Heart left ventricle (tissue), 16 donors: ENCODE measurements around the gene SCAP. TPM values are rescaled to one million over a fixed set of nuclear protein-coding genes. Genes with fewer than 3 reads are reported as not detected.

Experiments used
- ATAC-seq, 4 donors: fragments of 200-7000 bp; cut with Tn5 transposase; one replicate each; pipeline ENCODE4 v1.9.1; 2020 to 2022; ENCODE audit warnings: moderate library complexity in 4 of 4, mild to moderate bottlenecking in 3 of 4, moderate number of reproducible peaks in 1 of 4
- DNase-seq, 5 donors: peaks; one replicate each; pipeline ENCODE4 v3.0.0-alpha.2; 2020
- H3K27ac ChIP-seq, 12 donors: fragments of 200-600 bp; sonication (generic) in 4 of 12; one replicate each; pipeline versions ENCODE4 v1.5.0 to v1.8.0; 2016 to 2022; ENCODE audit warnings: mild to moderate bottlenecking in 2 of 12
- H3K27me3 ChIP-seq, 9 donors: fragments of 200-600 bp; sonication (generic) in 2 of 9; one replicate each; pipeline versions ENCODE4 v1.5.1 to v1.8.0; 2016 to 2022; ENCODE audit warnings: mild to moderate bottlenecking in 3 of 9
- H3K36me3 ChIP-seq, 9 donors: fragments of 200-600 bp; sonication (generic) in 2 of 9; one replicate each; pipeline versions ENCODE4 v1.5.0 to v1.8.0; 2018 to 2022; ENCODE audit warnings: mild to moderate bottlenecking in 2 of 9
- H3K4me1 ChIP-seq, 12 donors: fragments of 200-600 bp; sonication (generic) in 4 of 12; one replicate each; pipeline versions ENCODE4 v1.5.0 to v1.8.0; 2016 to 2022; ENCODE audit warnings: mild to moderate bottlenecking in 3 of 12
- H3K4me3 ChIP-seq, 12 donors: fragments of 200-600 bp; sonication (generic) in 4 of 12; one replicate each; pipeline versions ENCODE4 v1.5.0 to v1.8.0; 2017 to 2022; ENCODE audit warnings: mild to moderate bottlenecking in 9 of 12, moderate library complexity in 4 of 12
- H3K9me3 ChIP-seq, 12 donors: fragments of 200-600 bp; sonication (generic) in 4 of 12; one replicate each; pipeline versions ENCODE4 v1.5.0 to v1.8.0; 2016 to 2022; ENCODE audit warnings: mild to moderate bottlenecking in 1 of 12
- CTCF ChIP-seq, 12 donors: fragments of 200-600 bp; sonication (generic) in 4 of 12; IDR thresholded peaks; one replicate each; pipeline versions ENCODE4 v1.5.0 to v1.8.0; 2018 to 2022; ENCODE audit warnings: antibody characterized with exemption in 12 of 12, mild to moderate bottlenecking in 5 of 12
- POLR2A ChIP-seq, 2 donors: fragments of 450-650 bp; IDR thresholded peaks; one replicate each; pipeline ENCODE4 v1.6.1; 2017; ENCODE audit warnings: antibody characterized with exemption in 2 of 2, mild to moderate bottlenecking in 2 of 2, moderate library complexity in 2 of 2
- WGBS, 4 donors: extraction: QIAGEN DNeasy Blood & Tissue Kit in 2 of 4; methylation state at CpG; one replicate each; pipeline versions ENCODE4 v1.1.5 to v1.1.7; 2013 to 2018; 5-methylcytosine and 5-hydroxymethylcytosine counted together
- intact Hi-C, 10 donors: fragments of 100-400 bp; cut with DNase I; formaldehyde crosslinking; loops; one replicate each; pipeline versions ENCODE4 v1.11.1 to v1.14.2; 2022
- polyA plus RNA-seq, 2 donors: library from polyadenylated mRNA; stranded (reverse); fragments of 200-250 nt; gene quantifications; one replicate each; pipeline ENCODE4 v1.2.3, GENCODE V29; 2013
- total RNA-seq, 9 donors: library from RNA; depleted of rRNA in 2 of 9; stranded (reverse); fragments of >200 nt in 2 of 9; fragmentation: NEBNext Ultra II Directional in 3 of 9; extraction: Animal tissue kit (Norgen Biotek cat#: 25700) in 3 of 9; gene quantifications; one replicate each; pipeline versions ENCODE4 v1.1.0 to v1.2.4, GENCODE V29; 2016 to 2023
- donor health status: ischemic (EF 13 %, LVEDD 7.1; RV severe dilation, severe dysfunction).
- donor health status: healthy with polysubstance abuse.
- donor health status: DM: no; HTN: yes; CAD: no.
- donor health status: DM: no; HTN: no; CAD: no.
- donor health status: ischemic (EF 25% LVEDD 6.9; RV normal size, moderate dysfunction).
- donor health status: ischemic (EF 25% LVEDD 5.7; RV mildly dilated, moderate dysfunction).
- donor health status: healthy.
- donor health status: DM: yes; HTN: yes; CAD: no.
- donor health status: ischemic (EF 35%, LVEDD 5.7; RV mildly dilated, moderate dysfunction).
- donor health status: nonischemic (EF 11% LVEDD 7.7; RV severe dilation, severe dysfunction).
- donor health status: DM: yes; HTN: yes; CAD: no.
- donor health status: PGD.
- donor health status: ischemic (EF 29% LVEDD 5.4; RV normal size, mild dysfunction).
- donor health status: nonischemic (EF 23%, LVEDD 6.1; RV moderate dilation, normal function).

Gene SCAP
- total and polyA plus RNA-seq, 11 donors: 36.8 to 71.6 (median 41.8) TPM

GRCh38 chr3:47412453-47412756 lies 63.3 kb downstream of the SCAP start:
- Histone ChIP-seq H3K9me3 (no peaks in the 10 kb centered on the region), H3K36me3 (peaks cover 0 to 95% (median 86%) of the 10 kb centered on the region in 9 donors), H3K27me3 (no peaks in the 10 kb centered on the region), H3K4me3 (no peak overlapping the region), H3K4me1 (no peaks in the 10 kb centered on the region), H3K27ac (no peak overlapping the region)
- no peak for DNase-seq
- no peak for ATAC-seq
- WGBS, 4 donors: 82 to 90% (median 88%) methylated on average over 3 to 5 of the region's 5 CpGs
- intact Hi-C loops: no loop called here
- TF ChIP-seq CTCF (IDR thresholded peaks at IDR 0.05) (no peak), POLR2A (IDR thresholded peaks at IDR 0.05) (no peak)

GRCh38 chr3:47411696-47412452 lies 63.9 kb downstream of the SCAP start:
- DNase-seq (no peak), ATAC-seq (no peak)
- Histone ChIP-seq H3K4me1 (no peaks in the 10 kb centered on the region), H3K27me3 (no peaks in the 10 kb centered on the region), H3K9me3 (no peaks in the 10 kb centered on the region), H3K36me3 (peaks cover 0 to 95% (median 87%) of the 10 kb centered on the region in 9 donors), H3K4me3 (no peak overlapping the region), H3K27ac (no peak overlapping the region)
- intact Hi-C loops: no loop called here
- TF ChIP-seq CTCF (IDR thresholded peaks at IDR 0.05) (no peak), POLR2A (IDR thresholded peaks at IDR 0.05) (no peak)
- 89 to 92% (median 90%) methylated on average over 14 to 24 of the region's 24 CpGs for WGBS, 4 donors

GRCh38 chr3:47410801-47411646 lies 64.7 kb downstream of the SCAP start:
- DNase-seq: no peak
- H3K27me3 ChIP-seq: no peaks in the 10 kb centered on the region
- 90 to 95% (median 94%) methylated on average over 21 to 30 of the region's 30 CpGs for WGBS, 4 donors
- intact Hi-C loops: no loop called here
- H3K36me3 ChIP-seq: peaks cover 0 to 98% (median 92%) of the 10 kb centered on the region in 9 donors
- H3K27ac ChIP-seq: no peak overlapping the region
- H3K4me1 ChIP-seq: peaks cover 0 to 2% (median 0%) of the 10 kb centered on the region in 12 donors
- no peak overlapping the region for H3K4me3 ChIP-seq
- H3K9me3 ChIP-seq: no peaks in the 10 kb centered on the region
- no peak for TF ChIP-seq CTCF (IDR thresholded peaks at IDR 0.05)
- no peak for TF ChIP-seq POLR2A (IDR thresholded peaks at IDR 0.05)
- no peak for ATAC-seq

GRCh38 chr3:47410417-47410720 lies 65.4 kb downstream of the SCAP start:
- peaks cover 0 to 9% (median 4%) of the 10 kb centered on the region in 12 donors for H3K4me1 ChIP-seq
- peaks cover 0 to 95% (median 86%) of the 10 kb centered on the region in 9 donors for H3K36me3 ChIP-seq
- 71 to 79% (median 75%) methylated on average over 9 to 10 of the region's 10 CpGs for WGBS, 4 donors
- TF ChIP-seq CTCF (IDR thresholded peaks at IDR 0.05) (no peak), POLR2A (IDR thresholded peaks at IDR 0.05) (no peak)
- DNase-seq: no peak
- no peak for ATAC-seq
- no peaks in the 10 kb centered on the region for H3K9me3 ChIP-seq
- H3K27me3 ChIP-seq: no peaks in the 10 kb centered on the region
- no peak overlapping the region for H3K27ac ChIP-seq
- H3K4me3 ChIP-seq: no peak overlapping the region
- intact Hi-C loops: no loop called here
